Activated T-helper 17 cell treated with anti-CD3 and anti-CD28 coated beads, Interleukin-2, amount 50 U/mL, for 72 hours (primary cell): ENCODE results near the gene NRCAM. TPM values are rescaled to one million over a fixed set of nuclear protein-coding genes. Genes with fewer than 3 reads are reported as not detected.
"Not testable (repeated sequence)": the region's sequence is repeated elsewhere in the genome, so short reads cannot be mapped to it uniquely, and the experiment has no call there.

Source experiments
- ATAC-seq: fragments of 150-1000 bp; cut with Tn5 transposase; replicated peaks from 2 replicates; pipeline ENCODE4 v1.10.0; 2021; ENCODE audit warnings: mild to moderate bottlenecking, moderate library complexity
- H3K27ac Mint-ChIP-seq: one replicate; pipeline ENCODE4 v1.8.0; 2022; ENCODE audit warnings: mixed read lengths
- H3K27me3 Mint-ChIP-seq: one replicate; pipeline ENCODE4 v1.8.0; 2022; ENCODE audit warnings: mixed read lengths
- H3K36me3 Mint-ChIP-seq: one replicate; pipeline ENCODE4 v1.8.0; 2022; ENCODE audit warnings: low read depth, mild to moderate bottlenecking, mixed read lengths
- H3K4me1 Mint-ChIP-seq: one replicate; pipeline ENCODE4 v1.8.0; 2022; ENCODE audit warnings: mixed read lengths
- H3K4me3 Mint-ChIP-seq: one replicate; pipeline ENCODE4 v1.8.0; 2022; ENCODE audit warnings: mild to moderate bottlenecking, mixed read lengths
- H3K9me3 Mint-ChIP-seq: one replicate; pipeline ENCODE4 v1.8.0; 2022; ENCODE audit warnings: mixed read lengths
- total RNA-seq, 2 donors: library from RNA; stranded (reverse); gene quantifications; one replicate each; pipeline ENCODE4 v1.2.3, GENCODE V29; 2022

NRCAM gene
- total RNA-seq, 2 donors from 2014 or later = not detected

GRCh38 chr7:108374899-108375298 lies 81.3 kb downstream of the NRCAM start:
- no peaks in the 10 kb centered on the region for H3K36me3 Mint-ChIP-seq
- H3K27me3 Mint-ChIP-seq = peaks cover 18% of the 10 kb centered on the region
- no peak for ATAC-seq
- H3K9me3 Mint-ChIP-seq = peaks cover 4% of the 10 kb centered on the region
- H3K4me3 Mint-ChIP-seq = no peak overlapping the region
- H3K4me1 Mint-ChIP-seq = no peaks in the 10 kb centered on the region
- no peak overlapping the region for H3K27ac Mint-ChIP-seq

GRCh38 chr7:108372618-108373017 lies 83.6 kb downstream of the NRCAM start:
- peaks cover 4% of the 10 kb centered on the region for H3K9me3 Mint-ChIP-seq
- H3K27ac Mint-ChIP-seq = no peak overlapping the region
- H3K27me3 Mint-ChIP-seq = peaks cover 15% of the 10 kb centered on the region
- no peaks in the 10 kb centered on the region for H3K4me1 Mint-ChIP-seq
- H3K36me3 Mint-ChIP-seq = no peaks in the 10 kb centered on the region
- no peak for ATAC-seq
- H3K4me3 Mint-ChIP-seq = no peak overlapping the region

GRCh38 chr7:108370616-108371015 lies 85.6 kb downstream of the NRCAM start:
- no peak for ATAC-seq
- no peak overlapping the region for H3K27ac Mint-ChIP-seq
- H3K27me3 Mint-ChIP-seq = peaks cover 15% of the 10 kb centered on the region
- peaks cover 4% of the 10 kb centered on the region for H3K9me3 Mint-ChIP-seq
- H3K4me3 Mint-ChIP-seq = no peak overlapping the region
- H3K36me3 Mint-ChIP-seq = no peaks in the 10 kb centered on the region
- H3K4me1 Mint-ChIP-seq = no peaks in the 10 kb centered on the region

GRCh38 chr7:108368466-108368865 lies 87.8 kb downstream of the NRCAM start:
- H3K4me1 Mint-ChIP-seq = no peaks in the 10 kb centered on the region
- H3K4me3 Mint-ChIP-seq = no peak overlapping the region
- peaks cover 4% of the 10 kb centered on the region for H3K9me3 Mint-ChIP-seq
- H3K36me3 Mint-ChIP-seq = no peaks in the 10 kb centered on the region
- no peak for ATAC-seq
- no peak overlapping the region for H3K27ac Mint-ChIP-seq
- H3K27me3 Mint-ChIP-seq = peaks cover 15% of the 10 kb centered on the region

GRCh38 chr7:108367946-108368345 lies 88.3 kb downstream of the NRCAM start:
- no peak for ATAC-seq
- Mint-ChIP-seq H3K27ac (no peak overlapping the region), H3K27me3 (peaks cover 14% of the 10 kb centered on the region), H3K4me1 (no peaks in the 10 kb centered on the region), H3K9me3 (peaks cover 2% of the 10 kb centered on the region), H3K4me3 (no peak overlapping the region), H3K36me3 (no peaks in the 10 kb centered on the region)

GRCh38 chr7:108367314-108367713 lies 88.9 kb downstream of the NRCAM start:
- no peak overlapping the region for H3K27ac Mint-ChIP-seq
- H3K4me3 Mint-ChIP-seq = no peak overlapping the region
- ATAC-seq = no peak
- H3K9me3 Mint-ChIP-seq = no peaks in the 10 kb centered on the region
- no peaks in the 10 kb centered on the region for H3K36me3 Mint-ChIP-seq
- H3K4me1 Mint-ChIP-seq = no peaks in the 10 kb centered on the region
- peaks cover 12% of the 10 kb centered on the region for H3K27me3 Mint-ChIP-seq

GRCh38 chr7:108363659-108364058 lies 92.6 kb downstream of the NRCAM start:
- Mint-ChIP-seq H3K27me3 (peaks cover 11% of the 10 kb centered on the region), H3K9me3 (no peaks in the 10 kb centered on the region), H3K4me1 (no peaks in the 10 kb centered on the region), H3K4me3 (no peak overlapping the region), H3K36me3 (no peaks in the 10 kb centered on the region), H3K27ac (no peak overlapping the region)
- no peak for ATAC-seq

GRCh38 chr7:108360058-108360800 lies 96.0 kb downstream of the NRCAM start:
- Mint-ChIP-seq H3K4me3 (no peak overlapping the region), H3K36me3 (no peaks in the 10 kb centered on the region), H3K27me3 (peaks cover 8% of the 10 kb centered on the region), H3K27ac (no peak overlapping the region), H3K9me3 (no peaks in the 10 kb centered on the region), H3K4me1 (no peaks in the 10 kb centered on the region)
- no peak for ATAC-seq

- peaks cover 13% of the 10 kb centered on the region for H3K27me3 Mint-ChIP-seq
- H3K36me3 Mint-ChIP-seq = no peaks in the 10 kb centered on the region
- no peaks in the 10 kb centered on the region for H3K9me3 Mint-ChIP-seq
- H3K4me1 Mint-ChIP-seq = no peaks in the 10 kb centered on the region
- H3K27ac Mint-ChIP-seq = no peak overlapping the region
- no peak for ATAC-seq
- H3K4me3 Mint-ChIP-seq = no peak overlapping the region
Observed at GRCh38 chr7:108358553-108358952, 97.7 kb downstream of the NRCAM start.

GRCh38 chr7:108351729-108352131 lies 104.5 kb downstream of the NRCAM start:
- Mint-ChIP-seq H3K9me3 (no peaks in the 10 kb centered on the region), H3K4me1 (no peaks in the 10 kb centered on the region), H3K4me3 (no peak overlapping the region), H3K36me3 (no peaks in the 10 kb centered on the region), H3K27ac (no peak overlapping the region), H3K27me3 (peaks cover 23% of the 10 kb centered on the region)
- ATAC-seq = no peak

- Mint-ChIP-seq H3K27ac (no peak overlapping the region), H3K27me3 (peaks cover 20% of the 10 kb centered on the region), H3K4me1 (no peaks in the 10 kb centered on the region), H3K36me3 (no peaks in the 10 kb centered on the region), H3K9me3 (no peaks in the 10 kb centered on the region), H3K4me3 (no peak overlapping the region)
- no peak for ATAC-seq
Observed at GRCh38 chr7:108348913-108349312, 107.3 kb downstream of the NRCAM start.

GRCh38 chr7:108347616-108348015 lies 108.6 kb downstream of the NRCAM start:
- no peaks in the 10 kb centered on the region for H3K4me1 Mint-ChIP-seq
- H3K27ac Mint-ChIP-seq = no peak overlapping the region
- no peaks in the 10 kb centered on the region for H3K9me3 Mint-ChIP-seq
- ATAC-seq = no peak
- no peaks in the 10 kb centered on the region for H3K36me3 Mint-ChIP-seq
- H3K4me3 Mint-ChIP-seq = no peak overlapping the region
- peaks cover 12% of the 10 kb centered on the region for H3K27me3 Mint-ChIP-seq

- Mint-ChIP-seq H3K4me3 (no peak overlapping the region), H3K27me3 (peaks cover 12% of the 10 kb centered on the region), H3K4me1 (no peaks in the 10 kb centered on the region), H3K27ac (no peak overlapping the region), H3K9me3 (no peaks in the 10 kb centered on the region), H3K36me3 (no peaks in the 10 kb centered on the region)
- no peak for ATAC-seq
Observed at GRCh38 chr7:108345710-108346336, 110.4 kb downstream of the NRCAM start.

GRCh38 chr7:108340856-108341411 lies 115.3 kb downstream of the NRCAM start:
- no peaks in the 10 kb centered on the region for H3K4me1 Mint-ChIP-seq
- no peaks in the 10 kb centered on the region for H3K36me3 Mint-ChIP-seq
- H3K4me3 Mint-ChIP-seq = no peak overlapping the region
- ATAC-seq = no peak
- H3K9me3 Mint-ChIP-seq = no peaks in the 10 kb centered on the region
- no peaks in the 10 kb centered on the region for H3K27me3 Mint-ChIP-seq
- no peak overlapping the region for H3K27ac Mint-ChIP-seq

- H3K4me3 Mint-ChIP-seq, H3K36me3 Mint-ChIP-seq, H3K27me3 Mint-ChIP-seq, H3K27ac Mint-ChIP-seq, ATAC-seq, H3K4me1 Mint-ChIP-seq, H3K9me3 Mint-ChIP-seq: not testable (repeated sequence)
Observed at GRCh38 chr7:108340406-108340805, 115.8 kb downstream of the NRCAM start.
